A673 (cell line): ENCODE measurements around the gene SACM1L. TPM values are rescaled to one million over a fixed set of nuclear protein-coding genes. Genes with fewer than 3 reads are reported as not detected.

Experiments used
- BruUV-seq: library from RNA; stranded (reverse); fragments of 400-500 nt; replicated peaks from 2 replicates; lab custom pipeline; 2021; lab: Mats Ljungman, UMichigan
- CTCF ChIA-PET: fragments of 300-600 bp; sonication (Branson Sonifier 250); formaldehyde crosslinking; loops from one replicate; lab custom pipeline; 2022; ENCODE audit warnings: antibody characterized with exemption; lab: Charles Lee
- POLR2A ChIA-PET: fragments of 300-600 bp; sonication (Branson Sonifier 250); formaldehyde crosslinking; loops from one replicate; lab custom pipeline; 2022; ENCODE audit warnings: antibody characterized with exemption; ENCODE audit not compliant: low non-redundant PET; lab: Charles Lee
- DNase-seq: peaks from one replicate; pipeline ENCODE4 v3.0.0-alpha.2; 2015; ENCODE audit warnings: low spot score
- H3K27ac ChIP-seq: fragments of 200-600 bp; sonication (generic); 2 replicates; pipeline ENCODE4 v1.5.1; 2016; ENCODE audit warnings: mixed run types, low read depth, mild to moderate bottlenecking, mixed read lengths, antibody characterized with exemption, low read length; ENCODE audit not compliant: poor library complexity, severe bottlenecking
- H3K27me3 ChIP-seq: fragments of 200-600 bp; sonication (generic); replicated peaks from 2 replicates; pipeline ENCODE4 v1.6.1; 2017; ENCODE audit warnings: mixed run types, low read depth, mild to moderate bottlenecking, mixed read lengths, antibody characterized with exemption, low read length; ENCODE audit not compliant: insufficient read depth, poor library complexity
- H3K36me3 ChIP-seq: fragments of 200-600 bp; sonication (generic); 2 replicates; pipeline ENCODE4 v1.6.1; 2016; ENCODE audit warnings: mixed run types, mild to moderate bottlenecking, mixed read lengths, antibody characterized with exemption, low read length; ENCODE audit not compliant: insufficient read depth, poor library complexity, severe bottlenecking
- H3K4me1 ChIP-seq: fragments of 200-600 bp; sonication (generic); 2 replicates; pipeline ENCODE4 v1.6.1; 2017; ENCODE audit warnings: mixed run types, mild to moderate bottlenecking, mixed read lengths, antibody characterized with exemption, low read length; ENCODE audit not compliant: insufficient read depth, poor library complexity, severe bottlenecking
- H3K4me3 ChIP-seq: fragments of 200-600 bp; sonication (generic); 2 replicates; pipeline ENCODE4 v1.5.1; 2016; ENCODE audit warnings: low read depth, mixed run types, mild to moderate bottlenecking, mixed read lengths, low read length; ENCODE audit not compliant: poor library complexity, severe bottlenecking
- H3K9me3 ChIP-seq: fragments of 200-600 bp; sonication (generic); 2 replicates; pipeline ENCODE4 v1.6.1; 2016; ENCODE audit warnings: mixed run types, low read depth, mild to moderate bottlenecking, mixed read lengths, antibody characterized with exemption, low read length; ENCODE audit not compliant: poor library complexity, severe bottlenecking
- CTCF ChIP-seq: fragments of 300-800, 200-600 bp; sonication (generic); conservative IDR thresholded peaks from 2 replicates; pipeline ENCODE4 v1.5.1; 2017; ENCODE audit warnings: low read depth, mild to moderate bottlenecking, antibody characterized with exemption, low read length, moderate library complexity, mixed read lengths
- EZH2 ChIP-seq: fragments of 200-600 bp; sonication (generic); IDR thresholded peaks from 2 replicates; pipeline ENCODE4 v1.6.1; 2017; ENCODE audit warnings: borderline replicate concordance, low read depth, mild to moderate bottlenecking, mixed read lengths, antibody characterized with exemption, low read length; ENCODE audit not compliant: poor library complexity, severe bottlenecking
- intact Hi-C: fragments of 100-400 bp; cut with micrococcal nuclease; formaldehyde crosslinking; loops from one replicate; pipeline ENCODE4 v1.10.0; 2022; ENCODE audit not compliant: unreplicated experiment
- total RNA-seq: library from RNA; stranded (reverse); gene quantifications from 2 replicates; pipeline ENCODE4 v1.2.3, GENCODE V29; 2021

Gene SACM1L
- total RNA-seq, 1 experiment from 2014 or later, result 32.8 TPM

GRCh38 chr3:45759851-45760250 is 70.7 kb downstream of the SACM1L start:
- no TSS peak for BruUV-seq
- CTCF ChIA-PET, result no interaction called here
- intact Hi-C loops, result loop anchor here (5.0 kb wide), 1 partner anchor 317 kb away; no protein-coding TSS in a partner anchor
- POLR2A ChIA-PET, result no interaction called here
- Histone ChIP-seq H3K27me3 (no peaks in the 10 kb centered on the region), H3K9me3 (no peaks in the 10 kb centered on the region), H3K4me1 (no peaks in the 10 kb centered on the region), H3K36me3 (no peaks in the 10 kb centered on the region), H3K4me3 (no peak overlapping the region), H3K27ac (no peak overlapping the region)
- DNase-seq, result no peak
- no peak for TF ChIP-seq CTCF
- TF ChIP-seq EZH2, result no peak

- no peak for TF ChIP-seq EZH2
- TF ChIP-seq CTCF, result peak; percentile 58
- no peaks in the 10 kb centered on the region for H3K36me3 ChIP-seq
- POLR2A ChIA-PET, result no interaction called here
- H3K27me3 ChIP-seq, result no peaks in the 10 kb centered on the region
- CTCF ChIA-PET, result interaction anchor here (0.6 to 1.5 kb wide), 2 partner anchors 14 to 168 kb away, joined by 4 to 12 read pairs; no protein-coding TSS in a partner anchor
- H3K4me3 ChIP-seq, result no peak overlapping the region
- no peak overlapping the region for H3K27ac ChIP-seq
- no peaks in the 10 kb centered on the region for H3K9me3 ChIP-seq
- intact Hi-C loops, result loop anchor here (1.0 to 5.0 kb wide), 2 partner anchors 168 to 316 kb away; no protein-coding TSS in a partner anchor
- peak; percentile 23 for DNase-seq
- BruUV-seq, result no TSS peak
- no peaks in the 10 kb centered on the region for H3K4me1 ChIP-seq
Observed at GRCh38 chr3:45760878-45761711, 71.9 kb downstream of the SACM1L start.

GRCh38 chr3:45761831-45762230 is 72.6 kb downstream of the SACM1L start:
- no TSS peak for BruUV-seq
- H3K9me3 ChIP-seq, result no peaks in the 10 kb centered on the region

More at GRCh38 chr3:45761831-45762230, 72.6 kb downstream of the SACM1L start:
- no peak for TF ChIP-seq CTCF
- TF ChIP-seq EZH2, result no peak
- Histone ChIP-seq H3K4me1 (no peaks in the 10 kb centered on the region), H3K4me3 (no peak overlapping the region), H3K27me3 (no peaks in the 10 kb centered on the region), H3K36me3 (no peaks in the 10 kb centered on the region), H3K27ac (no peak overlapping the region)
- CTCF ChIA-PET, result interaction anchor here (1.5 kb wide), 1 partner anchor 168 kb away, joined by 12 read pairs; no protein-coding TSS in a partner anchor
- intact Hi-C loops, result loop anchor here (1.0 to 5.0 kb wide), 2 partner anchors 167 to 315 kb away; no protein-coding TSS in a partner anchor
- POLR2A ChIA-PET, result no interaction called here
- DNase-seq, result no peak
